SU-DHL-6 (cell line): ENCODE results near the gene DNAJC24.

Source experiments
- CTCF ChIP-seq: fragments of 200-600 bp; sonication (generic); IDR thresholded peaks from one replicate; pipeline ENCODE4 v1.5.1; 2017; ENCODE audit warnings: antibody characterized with exemption, mild to moderate bottlenecking, low read length, moderate library complexity; ENCODE audit not compliant: insufficient read depth, poor library complexity, severe bottlenecking
- EZH2phosphoT487 ChIP-seq: fragments of 200-600 bp; sonication (generic), shearing (Covaris generic); conservative IDR thresholded peaks from 2 replicates; pipeline ENCODE4 v1.6.1; 2018; ENCODE audit warnings: mild to moderate bottlenecking, antibody characterized with exemption, low read length, moderate library complexity, mixed read lengths

GRCh38 chr11:31328697-31329096 lies 41.0 kb upstream of the DNAJC24 start:
- TF ChIP-seq CTCF (no peak), EZH2phosphoT487 (no peak)
